Fibroblast of villous mesenchyme (primary cell): ENCODE results near the gene LDB3. TPM values are rescaled to one million over a fixed set of nuclear protein-coding genes. Genes with fewer than 3 reads are reported as not detected.

Experiments used
- DNase-seq: peaks from one replicate; pipeline ENCODE4 v3.0.0-alpha.2; 2010; ENCODE audit warnings: low read depth
- H3K4me3 ChIP-seq: 2 replicates; pipeline ENCODE4 v1.5.1; 2011; ENCODE audit warnings: low read depth, mild to moderate bottlenecking, low read length
- CTCF ChIP-seq: IDR thresholded peaks from 2 replicates; pipeline ENCODE4 v1.5.1; 2012; ENCODE audit warnings: low read depth, mild to moderate bottlenecking, low read length; ENCODE audit not compliant: insufficient read depth
- total RNA-seq: library from RNA; depleted of rRNA; stranded (reverse); fragments of >200 nt; gene quantifications from 2 replicates; pipeline ENCODE4 v1.2.3, GENCODE V29; 2012

Gene LDB3
- total RNA-seq, 1 donor, result under 0.01 TPM

- TF ChIP-seq CTCF, result no peak
- DNase-seq, result no peak
These were observed 17.3 kb upstream of the LDB3 start for GRCh38 chr10:86651021-86651471.

GRCh38 chr10:86651631-86652331 lies 16.5 kb upstream of the LDB3 start:
- no peak for DNase-seq
- no peak for TF ChIP-seq CTCF
- no peak overlapping the region for H3K4me3 ChIP-seq

More at GRCh38 chr10:86651021-86651471, 17.3 kb upstream of the LDB3 start:
- no peak overlapping the region for H3K4me3 ChIP-seq

GRCh38 chr10:86652361-86653202 lies 15.7 kb upstream of the LDB3 start:
- DNase-seq, result no peak
- no peak for TF ChIP-seq CTCF
- no peak overlapping the region for H3K4me3 ChIP-seq

- no peak for TF ChIP-seq CTCF
- DNase-seq, result no peak
- H3K4me3 ChIP-seq, result no peak overlapping the region
These were observed 14.9 kb upstream of the LDB3 start for GRCh38 chr10:86653379-86653778.

- DNase-seq, result no peak
- no peak for TF ChIP-seq CTCF
- H3K4me3 ChIP-seq, result no peak overlapping the region
These were observed 14.3 kb upstream of the LDB3 start for GRCh38 chr10:86653987-86654386.

GRCh38 chr10:86654411-86655172 lies 13.7 kb upstream of the LDB3 start, which contains the start of gene OPN4:
Gene OPN4, plus strand, starts transcription at chr10:86654547. Its CDS starts 237 bp downstream, at chr10:86654784.
- H3K4me3 ChIP-seq, result no peak within 1 kb of the TSS
- no peak for TF ChIP-seq CTCF
- no peak for DNase-seq
